ENCODE measurements around the gene ZNF385D. TPM values are rescaled to one million over a fixed set of nuclear protein-coding genes. Genes with fewer than 3 reads are reported as not detected.

Gene ZNF385D
- total RNA-seq, 1 experiment from 2014 or later = 13.0 TPM

DNA sequence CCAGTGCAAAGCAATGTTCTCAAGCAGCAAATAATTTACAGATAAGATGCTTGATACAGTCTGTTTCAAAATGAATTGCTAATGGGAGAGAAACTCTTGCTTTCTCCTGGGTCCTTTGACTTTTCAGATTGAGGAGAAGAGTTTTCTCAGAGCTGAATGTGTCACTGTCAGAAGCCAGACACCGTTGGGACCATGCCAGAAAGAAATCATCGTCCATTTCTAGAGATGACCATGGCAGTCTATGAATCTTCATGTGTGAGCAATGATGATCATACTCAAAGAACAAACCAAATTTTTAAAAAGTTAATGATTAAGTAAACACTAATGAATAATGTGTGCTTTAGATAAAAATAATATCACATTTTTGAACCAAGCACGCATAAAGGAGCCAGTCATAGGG lies 77.6 kb downstream of the ZNF385D start:
- no peaks in the 10 kb centered on the region for H3K36me3 ChIP-seq (ENCODE audit: control insufficient read depth, insufficient read depth, low read length)
- TF ChIP-seq POLR2AphosphoS5 (IDR thresholded peaks at IDR 0.05; ENCODE audit: low read depth, low read length) = no peak
- TF ChIP-seq SIN3A (IDR thresholded peaks at IDR 0.05; ENCODE audit: borderline replicate concordance, insufficient read depth, low read depth, low read length) = no peak
- TF ChIP-seq TCF7L2 (IDR thresholded peaks at IDR 0.05; ENCODE audit: low read depth, low read length) = no peak
- TF ChIP-seq, protein P1, sequence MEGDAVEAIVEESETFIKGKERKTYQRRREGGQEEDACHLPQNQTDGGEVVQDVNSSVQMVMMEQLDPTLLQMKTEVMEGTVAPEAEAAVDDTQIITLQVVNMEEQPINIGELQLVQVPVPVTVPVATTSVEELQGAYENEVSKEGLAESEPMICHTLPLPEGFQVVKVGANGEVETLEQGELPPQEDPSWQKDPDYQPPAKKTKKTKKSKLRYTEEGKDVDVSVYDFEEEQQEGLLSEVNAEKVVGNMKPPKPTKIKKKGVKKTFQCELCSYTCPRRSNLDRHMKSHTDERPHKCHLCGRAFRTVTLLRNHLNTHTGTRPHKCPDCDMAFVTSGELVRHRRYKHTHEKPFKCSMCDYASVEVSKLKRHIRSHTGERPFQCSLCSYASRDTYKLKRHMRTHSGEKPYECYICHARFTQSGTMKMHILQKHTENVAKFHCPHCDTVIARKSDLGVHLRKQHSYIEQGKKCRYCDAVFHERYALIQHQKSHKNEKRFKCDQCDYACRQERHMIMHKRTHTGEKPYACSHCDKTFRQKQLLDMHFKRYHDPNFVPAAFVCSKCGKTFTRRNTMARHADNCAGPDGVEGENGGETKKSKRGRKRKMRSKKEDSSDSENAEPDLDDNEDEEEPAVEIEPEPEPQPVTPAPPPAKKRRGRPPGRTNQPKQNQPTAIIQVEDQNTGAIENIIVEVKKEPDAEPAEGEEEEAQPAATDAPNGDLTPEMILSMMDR (IDR thresholded peaks at IDR 0.05) = no peak
- TF ChIP-seq, protein P2, sequence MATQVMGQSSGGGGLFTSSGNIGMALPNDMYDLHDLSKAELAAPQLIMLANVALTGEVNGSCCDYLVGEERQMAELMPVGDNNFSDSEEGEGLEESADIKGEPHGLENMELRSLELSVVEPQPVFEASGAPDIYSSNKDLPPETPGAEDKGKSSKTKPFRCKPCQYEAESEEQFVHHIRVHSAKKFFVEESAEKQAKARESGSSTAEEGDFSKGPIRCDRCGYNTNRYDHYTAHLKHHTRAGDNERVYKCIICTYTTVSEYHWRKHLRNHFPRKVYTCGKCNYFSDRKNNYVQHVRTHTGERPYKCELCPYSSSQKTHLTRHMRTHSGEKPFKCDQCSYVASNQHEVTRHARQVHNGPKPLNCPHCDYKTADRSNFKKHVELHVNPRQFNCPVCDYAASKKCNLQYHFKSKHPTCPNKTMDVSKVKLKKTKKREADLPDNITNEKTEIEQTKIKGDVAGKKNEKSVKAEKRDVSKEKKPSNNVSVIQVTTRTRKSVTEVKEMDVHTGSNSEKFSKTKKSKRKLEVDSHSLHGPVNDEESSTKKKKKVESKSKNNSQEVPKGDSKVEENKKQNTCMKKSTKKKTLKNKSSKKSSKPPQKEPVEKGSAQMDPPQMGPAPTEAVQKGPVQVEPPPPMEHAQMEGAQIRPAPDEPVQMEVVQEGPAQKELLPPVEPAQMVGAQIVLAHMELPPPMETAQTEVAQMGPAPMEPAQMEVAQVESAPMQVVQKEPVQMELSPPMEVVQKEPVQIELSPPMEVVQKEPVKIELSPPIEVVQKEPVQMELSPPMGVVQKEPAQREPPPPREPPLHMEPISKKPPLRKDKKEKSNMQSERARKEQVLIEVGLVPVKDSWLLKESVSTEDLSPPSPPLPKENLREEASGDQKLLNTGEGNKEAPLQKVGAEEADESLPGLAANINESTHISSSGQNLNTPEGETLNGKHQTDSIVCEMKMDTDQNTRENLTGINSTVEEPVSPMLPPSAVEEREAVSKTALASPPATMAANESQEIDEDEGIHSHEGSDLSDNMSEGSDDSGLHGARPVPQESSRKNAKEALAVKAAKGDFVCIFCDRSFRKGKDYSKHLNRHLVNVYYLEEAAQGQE (IDR thresholded peaks at IDR 0.05; ENCODE audit: insufficient read depth in 1 of 2, low read depth in 2 of 2, low read length in 1 of 2) = no peak
- ATAC-seq (no peak), DNase-seq (ENCODE audit: low read depth, low spot score) (no peak)
- H3K9me3 ChIP-seq (ENCODE audit: control insufficient read depth, insufficient read depth, low read depth, low read length) = no peaks in the 10 kb centered on the region
- no peaks in the 10 kb centered on the region; the same call in 1 of the 2 replicates for H3K4me1 ChIP-seq (ENCODE audit: control insufficient read depth, insufficient read depth, low read length)
- intact Hi-C loops (cut with micrococcal nuclease; ENCODE audit: unreplicated experiment) = no loop called here
- in situ Hi-C loops (cut with HindIII; ENCODE audit: low pct_unique_long_range_greater_than_20kb, low sequenced_read_pairs) = no loop called here
- CTCF ChIA-PET = no interaction called here
- POLR2A ChIA-PET = no interaction called here
- H3K27ac ChIP-seq (ENCODE audit: low read length) = 0 out of 2 replicates have a peak overlapping the region, but pooled peaks have one; percentile 12
- no TSS peak for BruUV-seq (replicated peaks)
- no peak overlapping the region for H3K4me3 ChIP-seq (ENCODE audit: low read depth in 2 of 2, low read length in 2 of 2)
- H3K27me3 ChIP-seq (ENCODE audit: control insufficient read depth, insufficient read depth, low read length) = no peaks in the 10 kb centered on the region

- Histone ChIP-seq H3K27ac (ENCODE audit: low read length) (peak overlapping the region; percentile 69), H3K9me3 (ENCODE audit: control insufficient read depth, insufficient read depth, low read depth, low read length) (no peaks in the 10 kb centered on the region), H3K27me3 (ENCODE audit: control insufficient read depth, insufficient read depth, low read length) (no peaks in the 10 kb centered on the region), H3K4me1 (ENCODE audit: control insufficient read depth, insufficient read depth, low read length) (no peaks in the 10 kb centered on the region; the same call in 1 of the 2 replicates), H3K4me3 (ENCODE audit: low read depth in 2 of 2, low read length in 2 of 2) (no peak overlapping the region), H3K36me3 (ENCODE audit: control insufficient read depth, insufficient read depth, low read length) (no peaks in the 10 kb centered on the region)
- no TSS peak for BruUV-seq (replicated peaks)
- intact Hi-C loops (cut with micrococcal nuclease; ENCODE audit: unreplicated experiment) (no loop called here), in situ Hi-C loops (cut with HindIII; ENCODE audit: low pct_unique_long_range_greater_than_20kb, low sequenced_read_pairs) (no loop called here)
- ChIA-PET POLR2A (no interaction called here), CTCF (no interaction called here)
- ATAC-seq (peak; percentile 91), DNase-seq (ENCODE audit: low read depth, low spot score) (peak; percentile 68)
- TF ChIP-seq SIN3A (IDR thresholded peaks at IDR 0.05; ENCODE audit: borderline replicate concordance, insufficient read depth, low read depth, low read length) = no peak
- TF ChIP-seq POLR2AphosphoS5 (IDR thresholded peaks at IDR 0.05; ENCODE audit: low read depth, low read length) = no peak
- TF ChIP-seq, protein P1 (IDR thresholded peaks at IDR 0.05) = no peak
- TF ChIP-seq TCF7L2 (IDR thresholded peaks at IDR 0.05; ENCODE audit: low read depth, low read length) = no peak
- TF ChIP-seq, protein P2 (IDR thresholded peaks at IDR 0.05; ENCODE audit: insufficient read depth in 1 of 2, low read depth in 2 of 2, low read length in 1 of 2) = no peak
Observed at GRCh38 chr3:21672303-21672702, 78.7 kb downstream of the ZNF385D start.
